Measurements from ENCODE around the gene CD200R1L.
A peak's percentile ranks its signal among the peaks of the same experiment; 100 is the strongest.

CD200R1L gene

GRCh38 chr3:112786002-112786590 is 60.6 kb downstream of the CD200R1L start:
- POLR2A ChIA-PET: no interaction called here
- no peak overlapping the region for H3K27ac ChIP-seq (ENCODE audit: extremely low read depth, low read depth, low read length)

GRCh38 chr3:112785321-112786001 is 61.2 kb downstream of the CD200R1L start:
- H3K36me3 ChIP-seq (ENCODE audit: control insufficient read depth in 2 of 2, insufficient read depth in 1 of 2, low read length in 2 of 2): no peaks in the 10 kb centered on the region
- POLR2A ChIA-PET: no interaction called here
- H3K4me1 ChIP-seq (ENCODE audit: control insufficient read depth, insufficient read depth, low read length): 0 out of 2 replicates have a peak, but pooled peaks cover 4% of the 10 kb centered on the region
- no peaks in the 10 kb centered on the region for H3K9me3 ChIP-seq (ENCODE audit: control insufficient read depth, insufficient read depth, low read depth, low read length)
- CTCF ChIA-PET: interaction anchor here (2.4 kb wide), 1 partner anchor 51 kb away, joined by 7 read pairs; no protein-coding TSS in a partner anchor
- no peak overlapping the region for H3K4me3 ChIP-seq (ENCODE audit: low read depth, low read length)
- no peak overlapping the region for H3K27ac ChIP-seq (ENCODE audit: extremely low read depth, low read depth, low read length)
- TF ChIP-seq FEZF1 (tag by site-specific recombination; IDR thresholded peaks at IDR 0.05): no peak

More at GRCh38 chr3:112786002-112786590, 60.6 kb downstream of the CD200R1L start:
- Histone ChIP-seq H3K9me3 (ENCODE audit: control insufficient read depth, insufficient read depth, low read depth, low read length) (no peaks in the 10 kb centered on the region), H3K4me3 (ENCODE audit: low read depth, low read length) (no peak overlapping the region), H3K36me3 (ENCODE audit: control insufficient read depth in 2 of 2, insufficient read depth in 1 of 2, low read length in 2 of 2) (no peaks in the 10 kb centered on the region), H3K4me1 (ENCODE audit: control insufficient read depth, insufficient read depth, low read length) (0 out of 2 replicates have a peak, but pooled peaks cover 4% of the 10 kb centered on the region)
- CTCF ChIA-PET: interaction anchor here (0.5 to 2.4 kb wide), 2 partner anchors 28 to 52 kb away, joined by 4 to 7 read pairs; no protein-coding TSS in a partner anchor
- TF ChIP-seq ZNF423 (tag by site-specific recombination; IDR thresholded peaks at IDR 0.05) (no peak), ZEB2 (tag by site-specific recombination; IDR thresholded peaks at IDR 0.05) (no peak), ZXDB (tag by site-specific recombination; IDR thresholded peaks at IDR 0.05) (peak; percentile 68; the same call in 1 of the 2 replicates), FEZF1 (tag by site-specific recombination; IDR thresholded peaks at IDR 0.05) (0 out of 2 replicates have a peak, but pooled peaks have one; percentile 8), ZNF350 (tag by site-specific recombination; IDR thresholded peaks at IDR 0.05) (no peak)

GRCh38 chr3:112782491-112782890 is 64.2 kb downstream of the CD200R1L start:
- CTCF ChIA-PET: no interaction called here

More at GRCh38 chr3:112782491-112782890, 64.2 kb downstream of the CD200R1L start:
- TF ChIP-seq SP3 (tag by site-specific recombination; IDR thresholded peaks at IDR 0.05): no peak
- TF ChIP-seq ZBTB10 (tag by site-specific recombination; IDR thresholded peaks at IDR 0.05): no peak
- TF ChIP-seq ZFP3 (tag by site-specific recombination; IDR thresholded peaks at IDR 0.05; ENCODE audit: low read depth): no peak
- no peak for TF ChIP-seq ZNF707 (tag by site-specific recombination; IDR thresholded peaks at IDR 0.05)
- no peak for TF ChIP-seq ZNF768 (tag by site-specific recombination; IDR thresholded peaks at IDR 0.05)
- TF ChIP-seq ZSCAN16 (tag by site-specific recombination; IDR thresholded peaks at IDR 0.05): no peak
- no peak for TF ChIP-seq ZNF311 (tag by site-specific recombination; IDR thresholded peaks at IDR 0.05; ENCODE audit: borderline replicate concordance)
- TF ChIP-seq ZNF138 (tag by site-specific recombination; IDR thresholded peaks at IDR 0.05; ENCODE audit: borderline replicate concordance): no peak
- TF ChIP-seq ZNF670 (tag by site-specific recombination; IDR thresholded peaks at IDR 0.05; ENCODE audit: low read depth): no peak
- TF ChIP-seq ZNF596 (tag by site-specific recombination; IDR thresholded peaks at IDR 0.05): no peak
- no peak for TF ChIP-seq ZNF184 (tag by site-specific recombination; IDR thresholded peaks at IDR 0.05)
- no peak for TF ChIP-seq ZBTB49 (tag by site-specific recombination; IDR thresholded peaks at IDR 0.05; ENCODE audit: low read depth)
- TF ChIP-seq ATF2 (tag by site-specific recombination; IDR thresholded peaks at IDR 0.05; ENCODE audit: low read depth): no peak
- TF ChIP-seq YY1 (tag by site-specific recombination; IDR thresholded peaks at IDR 0.05): no peak
- no peak for TF ChIP-seq GLIS2 (tag by site-specific recombination; IDR thresholded peaks at IDR 0.05)
- TF ChIP-seq ZNF629 (tag by site-specific recombination; IDR thresholded peaks at IDR 0.05): no peak
- TF ChIP-seq ZSCAN4 (tag by site-specific recombination; IDR thresholded peaks at IDR 0.05): no peak
- no peak for TF ChIP-seq MZF1 (tag by site-specific recombination; IDR thresholded peaks at IDR 0.05; ENCODE audit: borderline replicate concordance)
- Histone ChIP-seq H3K4me3 (ENCODE audit: low read depth, low read length) (no peak overlapping the region), H3K36me3 (ENCODE audit: control insufficient read depth in 2 of 2, insufficient read depth in 1 of 2, low read length in 2 of 2) (no peaks in the 10 kb centered on the region), H3K4me1 (ENCODE audit: control insufficient read depth, insufficient read depth, low read length) (0 out of 2 replicates have a peak, but pooled peaks cover 4% of the 10 kb centered on the region), H3K27ac (ENCODE audit: extremely low read depth, low read depth, low read length) (no peak overlapping the region), H3K9me3 (ENCODE audit: control insufficient read depth, insufficient read depth, low read depth, low read length) (no peaks in the 10 kb centered on the region)
- POLR2A ChIA-PET: no interaction called here
